ENCODE results near the gene NUBP1. TPM values are rescaled to one million over a fixed set of nuclear protein-coding genes. Genes with fewer than 3 reads are reported as not detected.
"Not testable (repeated sequence)": the region's sequence is repeated elsewhere in the genome, so short reads cannot be mapped to it uniquely, and the experiment has no call there.

NUBP1 gene
- polyA plus RNA-seq, 1 donor (not counting 4 experiments of a cell fraction or from before 2014, with no cell fraction given): 22.2 TPM

GRCh38 chr16:10770907-10771306 is 27.3 kb downstream of the NUBP1 start:
- TF ChIP-seq CTCF (optimal IDR thresholded peaks at IDR 0.05 in 1 of 3, IDR thresholded peaks at IDR 0.05 in 1 of 3, conservative IDR thresholded peaks at IDR 0.05 in 1 of 3; ENCODE audit: extremely low read depth in 1 of 3, insufficient read depth in 2 of 3, low read length in 3 of 3) (no peak), EZH2 (IDR thresholded peaks at IDR 0.05; ENCODE audit: low read length) (no peak)
- dilution Hi-C loops (cut with MboI; ENCODE audit: extremely low pct_ligation_motif_present, low sequenced_read_pairs): no loop called here

DNA sequence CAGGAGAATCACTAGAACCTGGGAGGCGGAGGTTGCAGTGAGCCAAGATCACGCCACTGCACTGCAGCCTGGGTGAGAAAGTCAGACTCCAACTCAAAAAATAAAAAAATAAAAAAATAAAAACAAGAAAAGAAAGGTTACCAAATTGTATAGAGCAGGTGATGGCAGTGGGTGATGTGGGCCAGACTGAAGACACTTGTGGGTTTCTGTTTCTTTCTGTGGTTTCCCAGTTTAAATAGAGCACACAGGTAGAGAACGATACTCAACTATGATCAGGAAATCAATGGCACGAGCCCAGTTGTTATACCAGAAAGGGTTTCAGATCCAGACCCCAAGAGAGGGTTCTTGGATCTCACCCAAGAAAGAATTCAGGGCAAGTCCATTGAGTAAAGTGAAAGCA is 32.6 kb downstream of the NUBP1 start:
- TF ChIP-seq CTCF (optimal IDR thresholded peaks at IDR 0.05 in 1 of 3, IDR thresholded peaks at IDR 0.05 in 1 of 3, conservative IDR thresholded peaks at IDR 0.05 in 1 of 3; ENCODE audit: extremely low read depth in 1 of 3, insufficient read depth in 2 of 3, low read length in 3 of 3): no peak
- no peak for TF ChIP-seq EZH2 (IDR thresholded peaks at IDR 0.05; ENCODE audit: low read length)
- Histone ChIP-seq H3K9me3 (ENCODE audit: control insufficient read depth, low read depth, low read length) (no peaks in the 10 kb centered on the region), H3K4me1 (ENCODE audit: control insufficient read depth, extremely low read depth, insufficient read depth, low read length) (no peaks in the 10 kb centered on the region), H3K9ac (ENCODE audit: control insufficient read depth, extremely low read depth, insufficient read depth, low read length) (no peak overlapping the region), H3K27me3 (ENCODE audit: control insufficient read depth, extremely low read depth, insufficient read depth, low read length) (no peaks in the 10 kb centered on the region), H3K9me1 (ENCODE audit: control insufficient read depth, extremely low read depth, insufficient read depth, low read length) (no peaks in the 10 kb centered on the region), H3K4me3 (ENCODE audit: control insufficient read depth in 2 of 3, extremely low read depth in 1 of 3, insufficient read depth in 2 of 3, low read depth in 1 of 3, low read length in 3 of 3) (no peak overlapping the region), H3K36me3 (ENCODE audit: control insufficient read depth in 2 of 2, extremely low read depth in 1 of 2, insufficient read depth in 2 of 2, low read length in 2 of 2) (no peaks in the 10 kb centered on the region), H3K27ac (ENCODE audit: control insufficient read depth, insufficient read depth, low read length) (no peak overlapping the region), H2AFZ (ENCODE audit: control insufficient read depth, low read length) (no peak overlapping the region), H3K4me2 (ENCODE audit: control insufficient read depth, extremely low read depth, insufficient read depth, low read depth, low read length) (no peak overlapping the region), H4K20me1 (ENCODE audit: control insufficient read depth, extremely low read depth, insufficient read depth, low read length) (no peaks in the 10 kb centered on the region), H3K79me2 (ENCODE audit: control insufficient read depth, insufficient read depth, low read length) (no peaks in the 10 kb centered on the region)
- DNase-seq (ENCODE audit: low read depth, low spot score) (no peak), FAIRE-seq (no peak)
- dilution Hi-C loops (cut with MboI; ENCODE audit: extremely low pct_ligation_motif_present, low sequenced_read_pairs): no loop called here

More at GRCh38 chr16:10770907-10771306, 27.3 kb downstream of the NUBP1 start:
- Histone ChIP-seq H3K9ac (ENCODE audit: control insufficient read depth, extremely low read depth, insufficient read depth, low read length) (no peak overlapping the region), H3K36me3 (ENCODE audit: control insufficient read depth in 2 of 2, extremely low read depth in 1 of 2, insufficient read depth in 2 of 2, low read length in 2 of 2) (no peaks in the 10 kb centered on the region), H3K4me1 (ENCODE audit: control insufficient read depth, extremely low read depth, insufficient read depth, low read length) (no peaks in the 10 kb centered on the region), H3K27ac (ENCODE audit: control insufficient read depth, insufficient read depth, low read length) (no peak overlapping the region), H3K4me3 (ENCODE audit: control insufficient read depth in 2 of 3, extremely low read depth in 1 of 3, insufficient read depth in 2 of 3, low read depth in 1 of 3, low read length in 3 of 3) (no peak overlapping the region), H3K79me2 (ENCODE audit: control insufficient read depth, insufficient read depth, low read length) (no peaks in the 10 kb centered on the region), H3K9me1 (ENCODE audit: control insufficient read depth, extremely low read depth, insufficient read depth, low read length) (no peaks in the 10 kb centered on the region), H3K9me3 (ENCODE audit: control insufficient read depth, low read depth, low read length) (no peaks in the 10 kb centered on the region), H3K27me3 (ENCODE audit: control insufficient read depth, extremely low read depth, insufficient read depth, low read length) (no peaks in the 10 kb centered on the region), H3K4me2 (ENCODE audit: control insufficient read depth, extremely low read depth, insufficient read depth, low read depth, low read length) (no peak overlapping the region), H2AFZ (ENCODE audit: control insufficient read depth, low read length) (no peak overlapping the region), H4K20me1 (ENCODE audit: control insufficient read depth, extremely low read depth, insufficient read depth, low read length) (no peaks in the 10 kb centered on the region)
- FAIRE-seq (no peak), DNase-seq (ENCODE audit: low read depth, low spot score) (no peak)

- H3K4me3 ChIP-seq (ENCODE audit: control insufficient read depth in 2 of 3, extremely low read depth in 1 of 3, insufficient read depth in 2 of 3, low read depth in 1 of 3, low read length in 3 of 3); DNase-seq (ENCODE audit: low read depth, low spot score); H3K9me3 ChIP-seq (ENCODE audit: control insufficient read depth, low read depth, low read length); H3K36me3 ChIP-seq (ENCODE audit: control insufficient read depth in 2 of 2, extremely low read depth in 1 of 2, insufficient read depth in 2 of 2, low read length in 2 of 2); FAIRE-seq; H3K9ac ChIP-seq (ENCODE audit: control insufficient read depth, extremely low read depth, insufficient read depth, low read length); H3K27ac ChIP-seq (ENCODE audit: control insufficient read depth, insufficient read depth, low read length); H3K9me1 ChIP-seq (ENCODE audit: control insufficient read depth, extremely low read depth, insufficient read depth, low read length); dilution Hi-C loops (cut with MboI; ENCODE audit: extremely low pct_ligation_motif_present, low sequenced_read_pairs); H3K4me2 ChIP-seq (ENCODE audit: control insufficient read depth, extremely low read depth, insufficient read depth, low read depth, low read length); H3K27me3 ChIP-seq (ENCODE audit: control insufficient read depth, extremely low read depth, insufficient read depth, low read length); H4K20me1 ChIP-seq (ENCODE audit: control insufficient read depth, extremely low read depth, insufficient read depth, low read length); H2AFZ ChIP-seq (ENCODE audit: control insufficient read depth, low read length); H3K4me1 ChIP-seq (ENCODE audit: control insufficient read depth, extremely low read depth, insufficient read depth, low read length); H3K79me2 ChIP-seq (ENCODE audit: control insufficient read depth, insufficient read depth, low read length): not testable (repeated sequence)
These were observed 33.3 kb downstream of the NUBP1 start for GRCh38 chr16:10776923-10777322.
